ENCODE results near the gene HDAC9.

- TF ChIP-seq CTCF (IDR thresholded peaks at IDR 0.05; ENCODE audit: poor library complexity) (no peak), EZH2 (IDR thresholded peaks at IDR 0.05; ENCODE audit: borderline replicate concordance) (no peak)
These were observed 26.2 kb upstream of the HDAC9 start for GRCh38 chr7:18469316-18469715.

Data from hepatocyte (in vitro differentiated cells).